ENCODE measurements around the gene NHS.
"Not testable (repeated sequence)": the region's sequence is repeated elsewhere in the genome, so short reads cannot be mapped to it uniquely, and the experiment has no call there.

The NHS gene

GRCh38 chrX:17443556-17443955 lies 68.6 kb downstream of the NHS start:
- in situ Hi-C loops (cut with HindIII; ENCODE audit: low sequenced_read_pairs), result no loop called here

GRCh38 chrX:17446269-17446668 lies 71.3 kb downstream of the NHS start:
- in situ Hi-C loops (cut with HindIII; ENCODE audit: low sequenced_read_pairs), result not testable (repeated sequence)

GRCh38 chrX:17448188-17448587 lies 73.2 kb downstream of the NHS start:
- in situ Hi-C loops (cut with HindIII; ENCODE audit: low sequenced_read_pairs), result no loop called here

- in situ Hi-C loops (cut with HindIII; ENCODE audit: low sequenced_read_pairs), result no loop called here
Observed at GRCh38 chrX:17449866-17450265, 74.9 kb downstream of the NHS start.

GRCh38 chrX:17453788-17454187 lies 78.8 kb downstream of the NHS start:
- in situ Hi-C loops (cut with HindIII; ENCODE audit: low sequenced_read_pairs), result no loop called here

- in situ Hi-C loops (cut with HindIII; ENCODE audit: low sequenced_read_pairs), result no loop called here
Observed at GRCh38 chrX:17456526-17456925, 81.5 kb downstream of the NHS start.

GRCh38 chrX:17459008-17459611 lies 84.1 kb downstream of the NHS start:
- in situ Hi-C loops (cut with HindIII; ENCODE audit: low sequenced_read_pairs), result no loop called here

- in situ Hi-C loops (cut with HindIII; ENCODE audit: low sequenced_read_pairs), result no loop called here
Observed at GRCh38 chrX:17459661-17460060, 84.7 kb downstream of the NHS start.

- in situ Hi-C loops (cut with HindIII; ENCODE audit: low sequenced_read_pairs), result no loop called here
Observed at GRCh38 chrX:17462881-17463280, 87.9 kb downstream of the NHS start.

GRCh38 chrX:17464194-17464593 lies 89.2 kb downstream of the NHS start:
- in situ Hi-C loops (cut with HindIII; ENCODE audit: low sequenced_read_pairs), result no loop called here

- in situ Hi-C loops (cut with HindIII; ENCODE audit: low sequenced_read_pairs), result no loop called here
Observed at GRCh38 chrX:17465201-17465600, 90.2 kb downstream of the NHS start.

GRCh38 chrX:17465802-17466201 lies 90.8 kb downstream of the NHS start:
- in situ Hi-C loops (cut with HindIII; ENCODE audit: low sequenced_read_pairs), result no loop called here

- in situ Hi-C loops (cut with HindIII; ENCODE audit: low sequenced_read_pairs), result no loop called here
Observed at GRCh38 chrX:17470136-17470535, 95.1 kb downstream of the NHS start.

GRCh38 chrX:17471121-17471520 lies 96.1 kb downstream of the NHS start:
- in situ Hi-C loops (cut with HindIII; ENCODE audit: low sequenced_read_pairs), result no loop called here

- in situ Hi-C loops (cut with HindIII; ENCODE audit: low sequenced_read_pairs), result no loop called here
Observed at GRCh38 chrX:17471861-17472260, 96.9 kb downstream of the NHS start.

- in situ Hi-C loops (cut with HindIII; ENCODE audit: low sequenced_read_pairs), result no loop called here
Observed at GRCh38 chrX:17472424-17472823, 97.4 kb downstream of the NHS start.

- in situ Hi-C loops (cut with HindIII; ENCODE audit: low sequenced_read_pairs), result no loop called here
Observed at GRCh38 chrX:17473021-17473420, 98.0 kb downstream of the NHS start.

GRCh38 chrX:17474892-17475291 lies 99.9 kb downstream of the NHS start:
- in situ Hi-C loops (cut with HindIII; ENCODE audit: low sequenced_read_pairs), result no loop called here

- in situ Hi-C loops (cut with HindIII; ENCODE audit: low sequenced_read_pairs), result no loop called here
Observed at GRCh38 chrX:17475449-17476217, 100.6 kb downstream of the NHS start.

GRCh38 chrX:17476411-17476810 lies 101.4 kb downstream of the NHS start:
- in situ Hi-C loops (cut with HindIII; ENCODE audit: low sequenced_read_pairs), result no loop called here

GRCh38 chrX:17481086-17481485 lies 106.1 kb downstream of the NHS start:
- in situ Hi-C loops (cut with HindIII; ENCODE audit: low sequenced_read_pairs), result no loop called here

GRCh38 chrX:17484592-17484991 lies 109.6 kb downstream of the NHS start:
- in situ Hi-C loops (cut with HindIII; ENCODE audit: low sequenced_read_pairs), result no loop called here

- in situ Hi-C loops (cut with HindIII; ENCODE audit: low sequenced_read_pairs), result no loop called here
Observed at GRCh38 chrX:17485391-17485790, 110.4 kb downstream of the NHS start.

Measured in endothelial cell of hepatic sinusoid (primary cell).